ENCODE measurements around the gene LHX6. TPM values are rescaled to one million over a fixed set of nuclear protein-coding genes. Genes with fewer than 3 reads are reported as not detected.

Gene LHX6
- total and polyA plus RNA-seq, 9 of the 15 experiments (the other 6 are each of a cell fraction or from before 2014, with no cell fraction given): 2.8 to 16.3 (median 7.9) TPM

GRCh38 chr9:122159925-122160246 is 68.9 kb downstream of the LHX6 start (continued):
- TF ChIP-seq MYC (IDR thresholded peaks at IDR 0.05; ENCODE audit: low read depth, low read length) (no peak), MYC (CRISPR knock-in tag; IDR thresholded peaks at IDR 0.05; ENCODE audit: borderline replicate concordance, low read depth) (no peak), ATF3 (IDR thresholded peaks at IDR 0.05) (no peak), ATF3 (CRISPR knock-in tag; conservative IDR thresholded peaks at IDR 0.05) (peak; percentile 54; the same call in 1 of the 2 replicates), ARID3A (IDR thresholded peaks at IDR 0.05; ENCODE audit: borderline replicate concordance, low read depth, low read length) (no peak), ZNF785 (CRISPR knock-in tag; IDR thresholded peaks at IDR 0.05) (no peak), CSDE1 (IDR thresholded peaks at IDR 0.05) (0 out of 4 replicates have a peak, but pooled peaks of 1 of the 2 experiments have one; percentile 10), NCOA6 (IDR thresholded peaks at IDR 0.05) (no peak), ZNF551 (CRISPR knock-in tag; IDR thresholded peaks at IDR 0.05) (no peak), TCFL5 (CRISPR knock-in tag; conservative IDR thresholded peaks at IDR 0.05) (no peak), TCF7L2 (IDR thresholded peaks at IDR 0.05; ENCODE audit: low read depth, low read length) (no peak), MNT (conservative IDR thresholded peaks at IDR 0.05) (0 out of 4 replicates have a peak, but pooled peaks of 1 of the 2 experiments have one; percentile 0), DLX4 (CRISPR knock-in tag; IDR thresholded peaks at IDR 0.05) (no peak), ZFX (CRISPR knock-in tag; IDR thresholded peaks at IDR 0.05) (no peak), SP1 (CRISPR knock-in tag; IDR thresholded peaks at IDR 0.05) (no peak), MITF (IDR thresholded peaks at IDR 0.05) (no peak)

Measured in K562 (cell line).